Nucleus accumbens (tissue), 56 donors: ENCODE measurements around the gene DEGS2.
A peak's percentile ranks its signal among the peaks of the same experiment; 100 is the strongest.
"Not testable (repeated sequence)": the region's sequence is repeated elsewhere in the genome, so short reads cannot be mapped to it uniquely, and the experiment has no call there.

Source experiments
- DNase-seq, 56 donors: peaks; one replicate each; lab custom pipeline; 2025; lab: John Stamatoyannopoulos, UW

Gene DEGS2

GRCh38 chr14:100181876-100182551, 22.6 kb upstream of the DEGS2 start:
- not testable (repeated sequence) for DNase-seq

DNA sequence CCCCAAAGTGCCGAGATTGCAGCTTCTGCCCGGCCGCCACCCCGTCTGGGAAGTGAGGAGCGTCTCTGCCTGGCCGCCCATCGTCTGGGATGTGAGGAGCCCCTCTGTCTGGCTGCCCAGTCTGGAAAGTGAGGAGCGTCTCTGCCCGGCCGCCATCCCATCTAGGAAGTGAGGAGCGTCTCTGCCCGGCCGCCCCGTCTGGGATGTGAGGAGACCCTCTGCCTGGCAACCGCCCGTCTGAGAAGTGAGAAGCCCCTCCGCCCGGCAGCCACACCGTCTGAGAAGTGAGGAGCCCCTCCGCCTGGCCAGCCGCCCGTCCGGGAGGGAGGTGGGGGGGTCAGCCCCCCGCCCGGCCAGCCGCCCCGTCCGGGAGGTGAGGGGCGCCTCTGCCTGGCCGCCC, 21.2 kb upstream of the DEGS2 start:
- DNase-seq: not testable (repeated sequence)

GRCh38 chr14:100178691-100179090, 19.2 kb upstream of the DEGS2 start:
- no peak for DNase-seq

GRCh38 chr14:100176811-100177327, 17.4 kb upstream of the DEGS2 start:
- DNase-seq: peak in 8 of 56 donors; percentile 12 to 53 (median 18)

DNA sequence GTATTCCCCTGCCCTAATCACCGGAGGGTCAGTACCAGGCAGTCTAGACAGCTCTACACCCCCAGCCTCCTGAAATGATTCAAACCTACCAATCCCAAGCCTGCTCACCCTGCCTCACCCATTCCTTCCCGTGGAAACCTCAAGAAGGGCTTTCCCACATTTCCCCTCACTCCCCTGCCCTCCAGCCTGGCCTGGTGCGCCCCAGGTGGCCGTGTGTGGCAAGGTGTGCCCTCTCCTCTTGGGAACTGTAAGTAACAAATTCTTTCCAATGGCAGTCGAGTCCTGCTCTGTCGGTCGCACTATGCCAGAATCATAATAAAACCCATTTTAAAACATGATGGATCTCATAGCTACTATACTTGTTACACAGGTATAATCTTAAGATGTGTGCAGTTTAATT, 13.9 kb upstream of the DEGS2 start:
- DNase-seq: no peak

DNA sequence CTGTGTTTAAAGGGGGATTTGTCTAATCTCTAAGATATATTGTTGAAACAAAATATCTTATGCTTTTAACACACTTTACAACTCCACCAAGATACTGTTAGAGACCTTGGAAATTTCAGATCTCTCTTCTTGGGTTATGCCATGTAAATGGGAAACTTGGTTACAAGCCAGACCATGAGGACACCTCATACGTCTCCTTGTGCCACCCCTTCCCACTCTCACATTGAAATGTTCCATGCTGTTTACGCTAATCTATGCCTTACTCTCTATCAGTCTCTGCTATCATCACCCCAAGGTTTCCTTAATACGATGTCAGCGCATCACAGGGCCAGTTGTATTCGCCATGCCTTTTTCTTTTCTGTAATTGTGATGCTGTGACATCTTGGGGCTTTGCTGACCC, 13.4 kb upstream of the DEGS2 start:
- no peak for DNase-seq

DNA sequence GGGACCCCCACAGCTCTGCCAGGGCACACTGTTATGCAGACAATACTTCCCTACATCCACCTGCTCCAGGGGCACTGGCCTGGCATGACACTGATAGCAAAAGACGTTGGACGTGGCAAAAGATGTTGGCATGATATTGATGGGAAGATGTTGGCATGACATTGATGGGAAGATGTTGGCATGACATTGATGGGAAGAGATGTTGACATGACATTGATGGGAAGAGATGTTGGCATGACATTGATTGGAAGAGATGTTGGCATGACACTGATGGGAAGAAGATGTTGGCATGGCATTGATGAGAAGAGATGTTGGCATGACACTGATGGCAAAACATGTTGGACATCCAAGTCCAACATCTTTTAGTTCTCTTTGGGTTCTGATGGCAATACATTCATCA, 11.4 kb upstream of the DEGS2 start:
- no peak for DNase-seq

GRCh38 chr14:100168506-100168905, 9.1 kb upstream of the DEGS2 start:
- no peak for DNase-seq

- DNase-seq: no peak
Measured at GRCh38 chr14:100165831-100166440, 6.5 kb upstream of the DEGS2 start.

- no peak for DNase-seq
Measured at GRCh38 chr14:100165376-100165775, 5.9 kb upstream of the DEGS2 start.

DNA sequence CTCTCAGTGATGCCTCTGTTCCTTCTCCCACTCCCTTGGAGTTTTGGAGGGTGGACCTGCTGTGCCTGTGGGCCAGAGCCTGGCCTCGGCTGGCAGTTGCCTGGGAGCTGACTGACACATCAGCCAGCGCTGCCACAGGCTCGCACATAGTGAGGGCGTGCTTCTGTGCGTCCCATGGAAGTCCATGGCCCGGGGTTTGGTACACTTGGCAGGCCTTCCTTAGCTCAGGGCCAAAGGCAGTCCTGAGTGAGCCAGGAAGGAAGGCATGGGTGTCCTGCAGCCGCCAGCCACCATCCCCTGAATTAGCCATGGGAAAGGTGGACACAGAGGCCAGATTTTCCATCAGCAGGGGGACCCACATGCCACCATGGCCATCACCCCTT, 1.1 kb upstream of the DEGS2 start:
- no peak for DNase-seq

DNA sequence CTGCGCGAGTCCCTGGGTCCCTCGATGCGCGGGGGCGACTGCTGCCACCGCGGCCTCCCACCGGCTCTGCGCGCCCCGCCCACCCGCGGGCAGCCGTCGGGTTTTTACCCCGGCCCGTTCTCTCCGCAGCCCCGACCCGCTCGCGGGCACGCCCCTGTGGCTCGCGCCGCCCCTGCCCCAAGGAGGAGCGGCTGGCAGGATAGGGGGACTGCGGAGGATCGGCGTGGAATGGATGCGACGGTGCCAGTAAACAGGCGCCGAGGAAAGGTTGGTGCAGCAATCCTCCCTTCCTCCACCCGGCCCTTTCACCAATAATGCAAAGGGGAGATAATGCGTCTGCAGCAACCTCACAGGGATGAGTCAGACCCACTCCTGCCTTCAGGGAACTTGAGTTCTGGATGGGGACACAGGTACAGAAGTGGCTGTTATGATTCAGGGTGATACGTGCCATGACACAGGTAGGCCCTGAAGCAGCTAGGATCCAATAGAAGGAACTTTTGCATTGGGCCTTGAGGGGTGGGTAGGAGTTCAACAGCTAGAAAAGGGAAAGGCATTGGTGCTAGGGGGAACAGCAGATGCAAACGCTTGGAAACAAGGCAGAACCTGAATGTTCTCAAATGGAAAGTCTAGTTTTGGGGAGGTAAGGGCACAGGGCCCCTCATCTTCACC, 554 bp upstream of the DEGS2 start:
- no peak for DNase-seq

DNA sequence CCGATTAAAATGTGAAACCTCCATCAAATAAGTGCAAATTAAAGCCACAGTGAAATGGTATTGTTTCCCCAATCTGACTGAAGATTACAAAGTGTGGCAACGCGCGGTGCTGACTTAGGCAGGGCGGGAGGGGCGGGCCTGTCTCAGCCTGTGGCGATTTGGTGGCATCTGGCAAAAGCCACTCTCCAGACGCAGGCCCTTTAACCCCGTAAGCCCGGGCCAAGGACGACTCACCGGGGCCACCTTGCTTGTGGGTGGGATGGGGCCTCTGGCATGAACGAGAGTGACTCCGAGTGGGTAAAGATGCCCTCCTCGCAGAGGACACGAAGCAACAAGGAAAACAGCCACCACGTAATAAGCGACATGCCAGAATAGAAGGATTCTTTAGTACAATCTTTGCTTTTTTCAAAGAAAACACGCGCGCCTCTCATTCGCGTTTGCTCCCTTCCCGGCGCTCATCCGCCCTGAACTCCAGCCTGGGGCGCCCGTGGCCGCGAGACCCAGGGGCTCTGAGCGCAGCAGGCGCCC, 815 bp downstream of the DEGS2 start:
- DNase-seq: peak in 1 of 56 donors; percentile 21

GRCh38 chr14:100157548-100158232, 1.8 kb downstream of the DEGS2 start:
- not testable (repeated sequence) for DNase-seq

- DNase-seq: no peak
Measured at GRCh38 chr14:100156776-100157175, 2.7 kb downstream of the DEGS2 start.

DNA sequence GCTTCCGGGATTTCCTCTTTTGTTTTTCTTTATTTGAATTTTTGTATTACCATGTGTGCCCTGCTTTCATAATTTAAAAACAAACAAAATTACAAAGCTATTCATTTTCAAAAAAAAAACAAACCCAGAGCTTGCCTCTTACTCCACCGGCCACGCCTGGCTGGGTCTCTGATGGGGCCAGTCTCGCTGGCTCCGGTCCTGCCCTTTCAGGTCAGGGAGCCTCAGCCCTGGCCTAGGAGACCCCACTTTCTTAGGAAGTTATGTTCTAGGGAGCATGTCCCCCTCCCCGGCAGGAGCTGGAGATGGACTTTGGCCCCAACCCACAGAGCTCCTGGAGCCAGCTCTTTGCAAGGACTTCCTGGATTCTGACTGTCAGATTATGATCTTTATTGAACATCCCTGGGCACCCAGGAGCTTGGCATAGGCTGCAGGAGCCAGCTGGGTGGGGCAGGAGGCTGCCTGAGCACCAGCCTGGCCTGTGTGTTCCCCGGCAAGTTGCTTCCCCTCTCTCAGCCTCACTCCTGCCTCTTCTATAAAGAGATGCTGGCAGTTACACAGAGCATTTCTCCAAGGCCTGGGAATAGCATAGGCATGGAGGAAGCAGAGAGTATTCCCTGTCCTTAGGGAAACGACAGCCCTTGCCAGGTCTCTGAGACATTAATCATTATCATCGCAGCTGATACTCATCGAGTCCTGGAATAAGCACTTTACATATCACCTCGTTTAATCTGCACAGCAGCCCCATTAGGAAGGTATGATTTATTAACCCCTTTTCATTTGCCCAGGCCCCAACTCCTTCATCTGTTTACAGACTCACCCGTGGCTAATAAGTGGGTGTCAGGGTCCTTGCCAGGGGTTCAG, 3.5 kb downstream of the DEGS2 start:
- no peak for DNase-seq

DNA sequence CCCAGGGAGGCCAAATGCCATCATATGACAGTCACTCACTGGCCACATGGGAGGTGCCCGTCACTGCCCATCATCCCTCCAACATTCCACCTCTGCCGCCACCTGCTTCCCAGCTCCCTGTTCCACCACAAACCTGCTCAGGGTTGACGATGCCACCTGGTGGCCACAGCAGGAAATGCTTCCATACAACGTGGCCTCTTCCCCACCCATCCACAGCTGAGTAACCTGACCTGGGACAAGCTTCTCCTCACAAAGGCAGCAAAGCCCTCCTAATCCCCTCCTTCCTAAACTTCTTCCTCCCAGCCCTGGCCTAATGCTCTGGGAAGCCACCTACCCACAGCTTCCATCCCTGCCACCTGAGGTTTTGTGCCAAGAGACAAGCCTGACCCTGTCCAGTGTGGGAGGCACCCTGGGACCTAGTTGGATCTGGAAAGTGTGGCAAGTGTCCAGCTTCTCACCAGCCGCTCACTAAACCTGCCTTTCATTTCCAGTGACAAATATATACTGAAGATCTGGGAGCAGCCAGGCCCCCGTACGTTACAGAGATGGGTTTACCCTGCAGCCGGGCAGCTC, 4.3 kb downstream of the DEGS2 start:
- no peak for DNase-seq

- no peak for DNase-seq
Measured at GRCh38 chr14:100153560-100153959, 5.9 kb downstream of the DEGS2 start.

DNA sequence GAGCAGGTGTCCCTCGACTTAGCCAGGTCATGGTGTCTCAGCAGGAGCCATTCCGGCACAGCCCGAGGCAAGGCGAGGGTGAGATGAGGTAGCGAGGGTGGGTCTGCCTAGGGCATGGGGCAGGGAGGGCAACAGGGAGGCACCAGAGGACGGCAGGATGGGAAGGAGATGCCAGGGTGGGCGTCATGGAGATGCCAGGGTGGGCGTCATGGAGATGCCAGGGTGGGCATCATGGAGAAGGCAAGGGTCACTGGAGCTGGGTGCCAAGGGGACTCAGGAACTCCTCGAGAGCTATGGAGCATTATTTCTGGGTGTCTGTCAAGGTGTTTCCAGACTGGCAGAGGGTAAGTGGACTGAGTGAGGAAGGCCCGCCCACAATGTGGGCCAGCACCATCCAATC, 7.4 kb downstream of the DEGS2 start:
- DNase-seq: no peak
